PFSK-1 (cell line): Measurements from ENCODE around the gene C1orf232.

Source experiments
- POLR2AphosphoS5 ChIP-seq: IDR thresholded peaks from 2 replicates; pipeline ENCODE4 v1.6.1; 2012; ENCODE audit warnings: low read depth, mild to moderate bottlenecking, control low read depth, low read length, moderate library complexity
- SIN3A ChIP-seq: IDR thresholded peaks from 2 replicates; pipeline ENCODE4 v1.6.1; 2012; ENCODE audit warnings: mild to moderate bottlenecking, low read length, moderate library complexity, borderline replicate concordance; ENCODE audit not compliant: insufficient read depth
- TAF1 ChIP-seq: IDR thresholded peaks from 2 replicates; pipeline ENCODE4 v1.6.1; 2012; ENCODE audit warnings: low read length, control low read depth, borderline replicate concordance; ENCODE audit not compliant: insufficient read depth
- TF ChIP-seq, protein P1 (sequence below), 2 experiments: IDR thresholded peaks; 2 replicates each; pipeline versions ENCODE4 v1.6.1 to v1.8.0; 2011 to 2012; ENCODE audit warnings: low read depth in 2 of 2, low read length in 2 of 2, control low read depth in 1 of 2, inconsistent platforms in 1 of 2, mild to moderate bottlenecking in 1 of 2, moderate library complexity in 1 of 2; ENCODE audit not compliant: insufficient read depth in 1 of 2

DNA sequence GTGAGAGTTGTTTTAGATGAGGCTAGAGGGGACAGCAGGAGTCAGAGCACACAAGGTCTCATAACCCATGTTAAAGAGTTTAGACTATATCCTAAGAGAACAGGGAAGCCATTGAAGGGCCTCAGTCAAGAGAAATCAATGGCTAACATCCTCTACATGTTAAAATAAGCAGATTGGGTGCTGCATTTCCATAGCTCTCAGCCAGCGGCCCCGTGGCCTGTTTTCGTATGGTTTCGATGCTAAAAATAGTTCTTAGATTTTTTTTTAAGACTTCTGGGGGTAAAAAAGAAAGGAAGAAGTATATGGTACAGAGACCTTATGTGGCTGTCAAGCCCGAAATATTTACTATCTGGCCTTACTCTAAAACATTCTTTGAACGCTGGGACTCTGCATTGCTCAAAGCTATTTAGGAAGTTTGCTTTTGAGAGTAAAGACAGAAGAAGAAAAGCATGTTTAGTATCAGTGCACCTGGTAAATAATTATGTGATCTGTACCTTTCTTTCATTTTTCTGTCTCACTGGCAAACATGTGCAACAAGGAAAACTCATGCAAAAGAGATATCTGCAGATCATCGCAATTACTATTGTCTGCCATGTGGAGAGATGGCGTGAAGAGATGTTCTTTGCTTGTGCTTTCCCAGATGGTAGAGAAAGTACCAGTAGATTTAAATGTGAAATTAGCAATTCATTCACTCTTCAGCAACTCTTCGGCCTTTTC lies 48.7 kb downstream of the C1orf232 start:
- TF ChIP-seq, protein P1, sequence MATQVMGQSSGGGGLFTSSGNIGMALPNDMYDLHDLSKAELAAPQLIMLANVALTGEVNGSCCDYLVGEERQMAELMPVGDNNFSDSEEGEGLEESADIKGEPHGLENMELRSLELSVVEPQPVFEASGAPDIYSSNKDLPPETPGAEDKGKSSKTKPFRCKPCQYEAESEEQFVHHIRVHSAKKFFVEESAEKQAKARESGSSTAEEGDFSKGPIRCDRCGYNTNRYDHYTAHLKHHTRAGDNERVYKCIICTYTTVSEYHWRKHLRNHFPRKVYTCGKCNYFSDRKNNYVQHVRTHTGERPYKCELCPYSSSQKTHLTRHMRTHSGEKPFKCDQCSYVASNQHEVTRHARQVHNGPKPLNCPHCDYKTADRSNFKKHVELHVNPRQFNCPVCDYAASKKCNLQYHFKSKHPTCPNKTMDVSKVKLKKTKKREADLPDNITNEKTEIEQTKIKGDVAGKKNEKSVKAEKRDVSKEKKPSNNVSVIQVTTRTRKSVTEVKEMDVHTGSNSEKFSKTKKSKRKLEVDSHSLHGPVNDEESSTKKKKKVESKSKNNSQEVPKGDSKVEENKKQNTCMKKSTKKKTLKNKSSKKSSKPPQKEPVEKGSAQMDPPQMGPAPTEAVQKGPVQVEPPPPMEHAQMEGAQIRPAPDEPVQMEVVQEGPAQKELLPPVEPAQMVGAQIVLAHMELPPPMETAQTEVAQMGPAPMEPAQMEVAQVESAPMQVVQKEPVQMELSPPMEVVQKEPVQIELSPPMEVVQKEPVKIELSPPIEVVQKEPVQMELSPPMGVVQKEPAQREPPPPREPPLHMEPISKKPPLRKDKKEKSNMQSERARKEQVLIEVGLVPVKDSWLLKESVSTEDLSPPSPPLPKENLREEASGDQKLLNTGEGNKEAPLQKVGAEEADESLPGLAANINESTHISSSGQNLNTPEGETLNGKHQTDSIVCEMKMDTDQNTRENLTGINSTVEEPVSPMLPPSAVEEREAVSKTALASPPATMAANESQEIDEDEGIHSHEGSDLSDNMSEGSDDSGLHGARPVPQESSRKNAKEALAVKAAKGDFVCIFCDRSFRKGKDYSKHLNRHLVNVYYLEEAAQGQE (IDR thresholded peaks at IDR 0.05; ENCODE audit: insufficient read depth in 1 of 2, low read depth in 2 of 2, low read length in 2 of 2): no peak
- TF ChIP-seq TAF1 (no peak), POLR2AphosphoS5 (no peak), SIN3A (no peak)
